ENCODE results near the gene PDE8A. TPM values are rescaled to one million over a fixed set of nuclear protein-coding genes. Genes with fewer than 3 reads are reported as not detected.

PDE8A gene
- 17.4 and 25.2 TPM in 2 replicates for total RNA-seq

- H3K4me1 Mint-ChIP-seq (ENCODE audit: low read depth) = peaks cover 44% of the 10 kb centered on the region
- peak within 1 kb of the TSS; percentile 95 for H3K4me3 Mint-ChIP-seq
- H3K9me3 Mint-ChIP-seq = no peaks in the 10 kb centered on the region
- peaks cover 3% of the 10 kb centered on the region for H3K36me3 Mint-ChIP-seq (ENCODE audit: low read depth)
- intact Hi-C loops (cut with micrococcal nuclease) = loop anchor here (1.0 to 10.0 kb wide), 13 partner anchors 10 to 1777 kb away; partner anchors contain the start of genes AKAP13, HDGFL3, SEC11A and WDR73
- peak; percentile 51 for DNase-seq (ENCODE audit: low spot score)
- peaks cover 18% of the 10 kb centered on the region for H3K27me3 Mint-ChIP-seq (ENCODE audit: insufficient read depth)
- peak within 1 kb of the TSS; percentile 98 for H3K27ac Mint-ChIP-seq
These were observed at the start of gene PDE8A for GRCh38 chr15:84981711-84982300. Gene PDE8A, plus strand, starts transcription at chr15:84981856. Its CDS starts 307 bp downstream, at chr15:84982163.

GRCh38 chr15:84934942-84935729 is 46.5 kb upstream of the PDE8A start:
- no peak overlapping the region for H3K4me3 Mint-ChIP-seq
- no peaks in the 10 kb centered on the region for H3K36me3 Mint-ChIP-seq (ENCODE audit: low read depth)
- H3K27me3 Mint-ChIP-seq (ENCODE audit: insufficient read depth) = peaks cover 5% of the 10 kb centered on the region
- peaks cover 4% of the 10 kb centered on the region for H3K4me1 Mint-ChIP-seq (ENCODE audit: low read depth)
- H3K27ac Mint-ChIP-seq = no peak overlapping the region
- no peak for DNase-seq (ENCODE audit: low spot score)
- intact Hi-C loops (cut with micrococcal nuclease) = no loop called here
- H3K9me3 Mint-ChIP-seq = no peaks in the 10 kb centered on the region

- Mint-ChIP-seq H3K27ac (no peak overlapping the region), H3K4me3 (no peak overlapping the region), H3K27me3 (ENCODE audit: insufficient read depth) (peaks cover 5% of the 10 kb centered on the region), H3K9me3 (no peaks in the 10 kb centered on the region), H3K4me1 (ENCODE audit: low read depth) (peaks cover 4% of the 10 kb centered on the region), H3K36me3 (ENCODE audit: low read depth) (no peaks in the 10 kb centered on the region)
- intact Hi-C loops (cut with micrococcal nuclease) = no loop called here
- no peak for DNase-seq (ENCODE audit: low spot score)
These were observed 44.5 kb upstream of the PDE8A start for GRCh38 chr15:84937144-84937543.

DNA sequence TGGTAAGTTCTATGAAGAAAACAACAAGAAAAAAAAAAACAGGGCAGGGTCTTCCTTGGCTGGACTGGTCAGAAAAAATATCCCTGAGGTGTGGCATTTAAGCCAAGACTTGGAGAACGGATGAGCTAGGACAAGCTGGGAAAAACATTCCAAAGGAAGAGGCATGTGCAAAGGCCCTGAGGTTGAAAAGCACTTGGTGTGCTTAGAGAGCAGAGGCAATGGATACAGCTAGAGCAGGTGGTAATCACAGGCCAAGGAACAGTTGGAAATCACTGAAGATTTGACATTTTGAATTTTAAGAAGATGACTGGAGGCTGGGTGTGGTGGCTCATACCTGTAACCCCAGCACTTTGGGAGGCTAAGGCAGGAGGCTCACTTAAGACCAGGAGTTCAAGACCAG is 42.9 kb upstream of the PDE8A start:
- Mint-ChIP-seq H3K4me3 (no peak overlapping the region), H3K27ac (no peak overlapping the region), H3K4me1 (ENCODE audit: low read depth) (peaks cover 4% of the 10 kb centered on the region), H3K36me3 (ENCODE audit: low read depth) (no peaks in the 10 kb centered on the region), H3K9me3 (no peaks in the 10 kb centered on the region), H3K27me3 (ENCODE audit: insufficient read depth) (peaks cover 5% of the 10 kb centered on the region)
- intact Hi-C loops (cut with micrococcal nuclease) = no loop called here
- DNase-seq (ENCODE audit: low spot score) = no peak

- no peak for DNase-seq (ENCODE audit: low spot score)
- no peak overlapping the region for H3K4me3 Mint-ChIP-seq
- H3K27me3 Mint-ChIP-seq (ENCODE audit: insufficient read depth) = peaks cover 5% of the 10 kb centered on the region
- intact Hi-C loops (cut with micrococcal nuclease) = no loop called here
- no peak overlapping the region for H3K27ac Mint-ChIP-seq
- H3K4me1 Mint-ChIP-seq (ENCODE audit: low read depth) = peaks cover 4% of the 10 kb centered on the region
- H3K36me3 Mint-ChIP-seq (ENCODE audit: low read depth) = no peaks in the 10 kb centered on the region
- no peaks in the 10 kb centered on the region for H3K9me3 Mint-ChIP-seq
These were observed 41.3 kb upstream of the PDE8A start for GRCh38 chr15:84940399-84940798.

DNA sequence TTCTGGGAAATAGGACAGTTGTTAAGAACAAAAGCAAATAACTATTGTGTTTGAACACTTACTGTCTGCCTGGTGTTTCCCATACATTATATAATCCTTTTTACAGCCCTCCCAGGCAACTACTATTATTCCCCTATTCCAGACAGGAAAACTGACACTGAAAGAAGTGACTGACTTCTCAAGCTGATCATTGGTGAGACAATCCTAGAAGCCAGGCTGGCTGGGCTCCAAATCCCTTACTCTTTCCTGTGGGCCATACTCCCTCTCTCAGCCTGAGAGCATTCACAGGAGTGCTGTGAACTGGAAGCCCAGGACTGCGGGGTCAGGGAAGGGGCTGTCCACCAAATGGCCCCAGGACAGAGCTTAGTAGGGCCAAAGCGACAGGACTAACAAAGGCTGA is 39.2 kb upstream of the PDE8A start:
- no peak for DNase-seq (ENCODE audit: low spot score)
- H3K27ac Mint-ChIP-seq = no peak overlapping the region
- intact Hi-C loops (cut with micrococcal nuclease) = no loop called here
- no peaks in the 10 kb centered on the region for H3K9me3 Mint-ChIP-seq
- H3K27me3 Mint-ChIP-seq (ENCODE audit: insufficient read depth) = peaks cover 7% of the 10 kb centered on the region
- H3K36me3 Mint-ChIP-seq (ENCODE audit: low read depth) = no peaks in the 10 kb centered on the region
- H3K4me3 Mint-ChIP-seq = no peak overlapping the region
- no peaks in the 10 kb centered on the region for H3K4me1 Mint-ChIP-seq (ENCODE audit: low read depth)

DNA sequence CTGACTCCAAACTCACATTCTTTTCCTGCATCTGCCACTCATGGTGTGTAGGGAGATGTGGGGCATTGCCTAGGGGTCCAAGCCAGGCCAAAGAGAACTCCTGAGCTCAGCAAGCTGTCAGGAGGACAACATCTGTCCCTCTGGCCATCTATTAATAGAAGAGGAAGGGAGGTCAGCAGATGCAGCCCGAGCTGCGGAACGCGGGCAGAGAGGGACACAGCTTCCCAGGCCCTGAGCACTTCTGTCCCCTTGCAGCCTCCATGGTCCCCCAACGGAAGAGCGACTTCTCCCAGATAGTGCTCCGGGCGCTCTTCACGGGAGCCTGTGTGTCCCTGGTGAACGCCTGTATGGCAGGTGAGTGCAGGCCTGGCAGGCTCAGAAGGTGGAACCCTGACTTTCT is 37.3 kb upstream of the PDE8A start:
- H3K27ac Mint-ChIP-seq = no peak overlapping the region
- H3K36me3 Mint-ChIP-seq (ENCODE audit: low read depth) = no peaks in the 10 kb centered on the region
- no peak for DNase-seq (ENCODE audit: low spot score)
- intact Hi-C loops (cut with micrococcal nuclease) = no loop called here
- no peak overlapping the region for H3K4me3 Mint-ChIP-seq
- H3K9me3 Mint-ChIP-seq = no peaks in the 10 kb centered on the region
- no peaks in the 10 kb centered on the region for H3K4me1 Mint-ChIP-seq (ENCODE audit: low read depth)
- H3K27me3 Mint-ChIP-seq (ENCODE audit: insufficient read depth) = peaks cover 2% of the 10 kb centered on the region

DNA sequence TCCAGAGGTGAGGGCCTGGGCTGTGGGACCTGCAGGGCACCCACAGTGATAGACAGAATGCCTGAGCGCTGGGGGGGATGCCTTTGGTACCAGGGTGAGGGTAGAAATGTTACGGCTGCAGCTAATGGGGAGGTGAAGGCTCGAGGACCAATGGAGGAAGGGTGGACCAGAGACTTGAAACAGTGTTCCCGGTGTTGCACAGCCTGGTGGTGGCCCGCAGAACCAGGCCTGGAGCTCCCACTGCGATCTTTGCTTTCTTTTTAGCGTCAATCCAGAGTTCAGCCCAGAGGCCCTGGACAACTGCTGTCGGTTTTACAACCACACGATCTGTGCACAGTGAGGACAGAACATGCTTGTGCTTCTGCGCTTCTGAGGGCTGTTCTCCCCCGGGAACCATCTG is 36.8 kb upstream of the PDE8A start:
- intact Hi-C loops (cut with micrococcal nuclease) = no loop called here
- Mint-ChIP-seq H3K36me3 (ENCODE audit: low read depth) (no peaks in the 10 kb centered on the region), H3K4me1 (ENCODE audit: low read depth) (no peaks in the 10 kb centered on the region), H3K9me3 (no peaks in the 10 kb centered on the region), H3K4me3 (no peak overlapping the region), H3K27ac (no peak overlapping the region), H3K27me3 (ENCODE audit: insufficient read depth) (peaks cover 2% of the 10 kb centered on the region)
- DNase-seq (ENCODE audit: low spot score) = no peak

GRCh38 chr15:84946772-84947489 is 34.7 kb upstream of the PDE8A start:
- no peaks in the 10 kb centered on the region for H3K9me3 Mint-ChIP-seq
- intact Hi-C loops (cut with micrococcal nuclease) = no loop called here
- no peak for DNase-seq (ENCODE audit: low spot score)
- no peaks in the 10 kb centered on the region for H3K4me1 Mint-ChIP-seq (ENCODE audit: low read depth)
- no peak overlapping the region for H3K4me3 Mint-ChIP-seq
- H3K27me3 Mint-ChIP-seq (ENCODE audit: insufficient read depth) = peaks cover 2% of the 10 kb centered on the region
- no peak overlapping the region for H3K27ac Mint-ChIP-seq
- H3K36me3 Mint-ChIP-seq (ENCODE audit: low read depth) = no peaks in the 10 kb centered on the region

DNA sequence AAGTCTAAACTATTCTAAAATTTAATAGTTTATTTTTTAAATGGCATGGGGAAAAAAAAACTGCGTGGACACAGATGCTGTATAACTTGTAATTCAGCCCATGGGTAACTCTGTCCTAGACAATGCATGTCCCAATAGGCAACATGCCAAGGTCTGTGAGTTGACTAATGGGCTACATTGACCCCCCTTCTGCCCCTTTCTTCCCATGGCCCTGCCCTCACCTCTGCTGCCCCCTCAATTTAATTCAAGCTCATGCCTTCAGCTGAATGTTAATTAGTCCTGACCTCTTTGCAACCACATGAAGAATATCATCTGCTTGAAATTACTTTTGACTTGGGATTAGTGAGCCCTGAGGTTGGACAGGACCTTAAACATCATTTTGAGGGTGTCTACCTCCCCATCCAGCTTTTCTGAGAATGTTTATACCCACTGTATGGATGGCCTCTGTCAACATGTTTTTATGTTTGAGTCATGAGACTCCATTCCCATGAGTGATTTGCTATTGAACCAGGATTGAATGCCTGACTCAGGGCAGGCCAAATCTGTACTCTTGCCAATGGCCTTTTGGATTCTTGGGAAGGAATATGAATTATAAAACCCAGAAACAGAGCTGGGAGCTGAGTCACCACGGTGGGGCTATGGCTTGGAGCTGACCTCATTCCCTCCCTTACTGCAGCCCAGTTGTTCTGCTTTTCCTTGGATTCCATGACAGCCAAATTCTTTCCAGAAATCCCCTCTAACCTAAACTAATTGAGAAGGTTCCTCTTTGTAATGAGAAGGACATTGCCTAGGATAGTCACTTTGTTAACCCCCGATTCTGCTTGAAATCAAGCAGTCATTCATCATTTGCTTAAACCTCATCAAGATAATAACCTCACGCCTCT is 33.5 kb upstream of the PDE8A start:
- intact Hi-C loops (cut with micrococcal nuclease) = no loop called here
- Mint-ChIP-seq H3K9me3 (no peaks in the 10 kb centered on the region), H3K27ac (no peak overlapping the region), H3K4me3 (no peak overlapping the region), H3K4me1 (ENCODE audit: low read depth) (no peaks in the 10 kb centered on the region), H3K36me3 (ENCODE audit: low read depth) (no peaks in the 10 kb centered on the region), H3K27me3 (ENCODE audit: insufficient read depth) (peaks cover 4% of the 10 kb centered on the region)
- DNase-seq (ENCODE audit: low spot score) = no peak

GRCh38 chr15:84949043-84949442 is 32.6 kb upstream of the PDE8A start:
- no peaks in the 10 kb centered on the region for H3K4me1 Mint-ChIP-seq (ENCODE audit: low read depth)
- intact Hi-C loops (cut with micrococcal nuclease) = no loop called here
- H3K27me3 Mint-ChIP-seq (ENCODE audit: insufficient read depth) = peaks cover 4% of the 10 kb centered on the region
- H3K9me3 Mint-ChIP-seq = no peaks in the 10 kb centered on the region
- no peaks in the 10 kb centered on the region for H3K36me3 Mint-ChIP-seq (ENCODE audit: low read depth)
- H3K27ac Mint-ChIP-seq = no peak overlapping the region
- no peak for DNase-seq (ENCODE audit: low spot score)
- H3K4me3 Mint-ChIP-seq = no peak overlapping the region

- Mint-ChIP-seq H3K27me3 (ENCODE audit: insufficient read depth) (peaks cover 4% of the 10 kb centered on the region), H3K4me3 (no peak overlapping the region), H3K9me3 (no peaks in the 10 kb centered on the region), H3K27ac (no peak overlapping the region), H3K4me1 (ENCODE audit: low read depth) (no peaks in the 10 kb centered on the region), H3K36me3 (ENCODE audit: low read depth) (no peaks in the 10 kb centered on the region)
- intact Hi-C loops (cut with micrococcal nuclease) = no loop called here
- no peak for DNase-seq (ENCODE audit: low spot score)
These were observed 31.6 kb upstream of the PDE8A start for GRCh38 chr15:84949845-84950569.
